RWPE2 (cell line): ENCODE measurements around the gene CARD14.
A peak's percentile ranks its signal among the peaks of the same experiment; 100 is the strongest.

Source experiments
- ATAC-seq: fragments of 200-7000 bp; cut with Tn5 transposase; 3 replicates; pipeline ENCODE4 v1.9.1; 2021; ENCODE audit warnings: low read depth
- DNase-seq: peaks from one replicate; pipeline ENCODE4 v3.0.0-alpha.2; 2020; ENCODE audit warnings: low spot score
- H3K27ac ChIP-seq: fragments of 450-650 bp; 2 replicates; pipeline ENCODE4 v1.5.1; 2017; ENCODE audit warnings: mild to moderate bottlenecking; ENCODE audit not compliant: poor library complexity, severe bottlenecking
- H3K27me3 ChIP-seq: fragments of 250-450 bp; sonication (Bioruptor Pico); 2 replicates; pipeline ENCODE4 v1.5.1; 2021; ENCODE audit warnings: mild to moderate bottlenecking, moderate library complexity; ENCODE audit not compliant: insufficient read depth, poor library complexity, severe bottlenecking
- H3K36me3 ChIP-seq: fragments of 250-450 bp; sonication (Bioruptor Pico); 2 replicates; pipeline ENCODE4 v1.5.1; 2020; ENCODE audit warnings: low read depth, mild to moderate bottlenecking, moderate library complexity
- H3K4me1 ChIP-seq: fragments of 250-450 bp; sonication (Bioruptor Pico); 2 replicates; pipeline ENCODE4 v1.5.1; 2021; ENCODE audit warnings: mild to moderate bottlenecking, moderate library complexity; ENCODE audit not compliant: insufficient read depth, poor library complexity, severe bottlenecking
- H3K4me3 ChIP-seq: fragments of 250-450 bp; sonication (Bioruptor Pico); 2 replicates; pipeline ENCODE4 v1.5.1; 2021; ENCODE audit warnings: mild to moderate bottlenecking, moderate library complexity; ENCODE audit not compliant: severe bottlenecking
- H3K9me3 ChIP-seq: fragments of 250-450 bp; sonication (Bioruptor Pico); 2 replicates; pipeline ENCODE4 v1.5.1; 2021; ENCODE audit warnings: mild to moderate bottlenecking, moderate library complexity; ENCODE audit not compliant: severe bottlenecking
- CTCF ChIP-seq: fragments of 450-650 bp; IDR thresholded peaks from one replicate; pipeline ENCODE4 v1.5.1; 2017; ENCODE audit warnings: mild to moderate bottlenecking, moderate library complexity; ENCODE audit not compliant: poor library complexity, severe bottlenecking

Gene CARD14

DNA sequence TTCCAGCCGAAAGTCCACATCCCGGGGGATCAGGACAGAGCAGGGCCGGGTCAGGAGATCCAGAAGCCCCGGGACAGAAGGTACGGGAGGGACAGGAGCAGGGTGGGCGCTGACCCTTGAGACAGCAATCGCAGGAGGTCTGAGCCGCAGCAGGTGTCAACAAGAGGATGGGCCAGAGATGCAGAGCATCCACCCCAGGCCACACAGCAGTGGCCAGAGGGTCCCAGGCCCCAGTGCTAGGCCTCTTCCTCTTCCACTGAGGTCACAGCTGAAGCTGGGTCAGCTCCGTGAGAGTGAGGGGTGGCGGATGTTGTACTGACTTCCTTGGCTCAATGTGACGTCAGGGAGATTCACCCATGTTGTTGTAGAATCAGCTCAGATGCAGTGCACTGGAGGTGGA, 82.1 kb downstream of the CARD14 start:
- no peak for ATAC-seq
- H3K4me3 ChIP-seq: no peak overlapping the region
- no peaks in the 10 kb centered on the region for H3K9me3 ChIP-seq
- no peak for DNase-seq
- no peak for TF ChIP-seq CTCF
- H3K27me3 ChIP-seq: no peaks in the 10 kb centered on the region
- no peak overlapping the region for H3K27ac ChIP-seq
- peaks cover 16% of the 10 kb centered on the region for H3K4me1 ChIP-seq
- H3K36me3 ChIP-seq: no peaks in the 10 kb centered on the region

DNA sequence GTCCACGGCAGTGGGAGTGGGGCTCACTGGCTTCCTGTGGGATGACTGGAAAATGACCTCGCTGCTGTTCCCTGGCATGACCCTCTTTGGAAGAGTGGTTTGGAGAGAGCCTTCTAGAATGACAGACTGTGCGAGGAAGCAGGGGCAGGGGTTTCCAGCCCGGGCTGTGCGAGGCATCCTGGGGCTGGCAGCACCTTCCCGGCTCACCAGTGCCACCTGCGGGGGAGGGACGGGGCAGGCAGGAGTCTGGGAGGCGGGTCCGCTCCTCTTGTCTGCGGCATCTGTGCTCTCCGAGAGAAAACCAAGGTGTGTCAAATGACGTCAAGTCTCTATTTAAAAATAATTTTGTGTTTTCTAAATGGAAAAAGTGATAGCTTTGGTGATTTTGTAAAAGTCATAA, 83.0 kb downstream of the CARD14 start:
- peaks cover 16% of the 10 kb centered on the region for H3K4me1 ChIP-seq
- no peak overlapping the region for H3K27ac ChIP-seq
- no peaks in the 10 kb centered on the region for H3K9me3 ChIP-seq
- H3K4me3 ChIP-seq: no peak overlapping the region
- H3K36me3 ChIP-seq: no peaks in the 10 kb centered on the region
- no peaks in the 10 kb centered on the region for H3K27me3 ChIP-seq
- DNase-seq (no peak), ATAC-seq (peak; percentile 73)
- TF ChIP-seq CTCF: peak; percentile 78

DNA sequence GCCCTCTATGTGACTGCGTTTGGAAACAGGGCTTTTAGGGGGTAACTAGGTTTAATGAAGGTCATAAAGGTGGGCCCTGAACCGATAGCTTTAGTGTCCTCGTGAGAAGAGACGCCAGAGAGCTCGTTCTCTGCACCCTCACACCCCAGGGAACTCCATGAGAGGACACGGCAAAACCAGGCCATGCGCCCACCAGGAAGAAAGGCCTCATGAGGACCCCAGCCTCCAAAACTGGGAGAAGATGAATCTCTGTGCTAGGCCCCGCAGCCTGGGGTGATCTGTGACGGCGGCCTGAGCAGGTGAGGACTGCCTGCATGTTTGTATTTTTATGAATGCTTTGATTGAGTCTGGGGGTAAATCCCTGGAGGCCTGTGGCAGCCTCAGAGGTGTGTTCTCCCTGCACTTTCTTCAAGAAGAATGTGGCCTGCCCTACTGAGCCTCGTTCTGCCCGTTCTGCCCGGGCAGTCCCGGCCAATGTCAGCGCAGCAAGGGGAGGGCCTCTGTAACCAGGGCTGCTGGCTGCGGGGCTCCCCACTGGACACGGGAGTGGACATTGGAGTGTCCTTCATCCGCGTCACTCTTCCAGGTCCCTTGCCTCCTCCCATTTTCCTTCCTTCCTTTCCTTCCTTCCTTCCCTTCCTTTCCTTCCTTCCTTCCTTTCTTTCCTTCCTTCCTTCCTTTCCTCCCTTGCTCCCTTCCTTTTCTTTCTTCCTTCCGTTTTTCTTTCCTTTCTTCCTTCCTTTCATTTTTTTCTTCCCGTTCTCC, 84.0 kb downstream of the CARD14 start:
- H3K36me3 ChIP-seq: no peaks in the 10 kb centered on the region
- TF ChIP-seq CTCF: no peak
- peak overlapping the region; percentile 84 for H3K27ac ChIP-seq
- H3K27me3 ChIP-seq: no peaks in the 10 kb centered on the region
- no peak for ATAC-seq
- H3K4me1 ChIP-seq: peaks cover 16% of the 10 kb centered on the region
- no peaks in the 10 kb centered on the region for H3K9me3 ChIP-seq
- H3K4me3 ChIP-seq: no peak overlapping the region
- no peak for DNase-seq

DNA sequence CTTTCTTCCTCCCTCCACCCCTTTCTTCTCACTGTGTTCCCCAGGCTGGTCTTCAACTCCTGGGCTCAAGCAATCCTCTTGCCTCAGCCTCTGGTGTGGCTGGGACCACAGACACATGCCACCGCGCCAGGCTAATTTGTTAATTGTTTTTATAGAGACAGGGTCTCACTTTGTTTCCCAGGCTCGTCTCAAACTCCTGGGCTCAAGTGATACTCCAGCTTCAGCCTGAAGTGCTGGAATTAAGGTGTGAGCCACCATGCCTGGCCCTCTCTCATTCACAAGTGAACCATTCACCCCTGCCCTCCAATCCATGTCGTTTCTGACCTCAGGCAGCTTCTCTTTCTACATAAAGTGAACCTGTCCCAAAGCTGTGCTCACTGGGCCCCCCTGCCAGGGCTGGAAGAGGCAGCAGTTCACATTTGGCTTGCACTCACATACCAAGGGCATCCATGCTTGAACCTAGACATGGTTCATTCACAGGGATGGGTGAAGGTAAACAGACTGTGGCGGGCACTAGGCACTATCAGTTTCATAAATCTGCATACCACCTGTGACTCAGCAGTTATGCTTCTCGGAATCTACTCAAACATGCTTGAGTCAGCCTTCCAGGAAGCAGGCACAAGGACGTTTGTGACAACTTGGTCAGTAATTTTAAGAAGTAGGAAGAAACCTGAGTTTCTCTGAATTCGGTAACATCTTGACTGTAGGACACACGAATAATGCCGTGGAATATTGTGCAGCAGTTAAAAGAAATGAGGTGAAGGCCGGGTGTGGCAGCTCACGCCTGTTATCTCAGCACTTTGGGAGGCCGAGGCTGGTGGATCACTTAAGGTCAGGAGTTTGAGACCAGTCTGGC, 84.8 kb downstream of the CARD14 start:
- TF ChIP-seq CTCF: no peak
- H3K36me3 ChIP-seq: no peaks in the 10 kb centered on the region
- H3K4me3 ChIP-seq: no peak overlapping the region
- no peaks in the 10 kb centered on the region for H3K9me3 ChIP-seq
- no peak for DNase-seq
- ATAC-seq: peak; percentile 87
- peak overlapping the region; percentile 84 for H3K27ac ChIP-seq
- no peaks in the 10 kb centered on the region for H3K27me3 ChIP-seq
- peaks cover 16% of the 10 kb centered on the region for H3K4me1 ChIP-seq
